Activated CD8-positive, alpha-beta memory T cell treated with anti-CD3 and anti-CD28 coated beads, Interleukin-2, amount 50 U/mL, for 1 hour (primary cell): Measurements from ENCODE around the gene AFF3.
A peak's percentile ranks its signal among the peaks of the same experiment; 100 is the strongest.

Experiments
- DNase-seq: peaks from one replicate; pipeline ENCODE4 v3.0.0-alpha.2; 2020; ENCODE audit errors: extremely low read depth

Gene AFF3

GRCh38 chr2:99607861-99608491 lies 534.4 kb downstream of the AFF3 start:
- no peak for DNase-seq

- no peak for DNase-seq
Observed at GRCh38 chr2:99607454-99607853, 534.9 kb downstream of the AFF3 start.

GRCh38 chr2:99605036-99605435 lies 537.4 kb downstream of the AFF3 start:
- no peak for DNase-seq

GRCh38 chr2:99602476-99602875 lies 539.9 kb downstream of the AFF3 start:
- DNase-seq: no peak

GRCh38 chr2:99600981-99601651 lies 541.3 kb downstream of the AFF3 start:
- no peak for DNase-seq

- DNase-seq: no peak
Observed at GRCh38 chr2:99598441-99598840, 543.9 kb downstream of the AFF3 start.

GRCh38 chr2:99597616-99598015 lies 544.8 kb downstream of the AFF3 start:
- no peak for DNase-seq

GRCh38 chr2:99595373-99595772 lies 547.0 kb downstream of the AFF3 start:
- DNase-seq: no peak

- no peak for DNase-seq
Observed at GRCh38 chr2:99593692-99594427, 548.5 kb downstream of the AFF3 start.

GRCh38 chr2:99576775-99577174 lies 565.6 kb downstream of the AFF3 start:
- no peak for DNase-seq

GRCh38 chr2:99573634-99574251 lies 568.6 kb downstream of the AFF3 start:
- DNase-seq: no peak

GRCh38 chr2:99572373-99573164 lies 569.8 kb downstream of the AFF3 start:
- no peak for DNase-seq

GRCh38 chr2:99571954-99572353 lies 570.4 kb downstream of the AFF3 start:
- DNase-seq: no peak

GRCh38 chr2:99571533-99571932 lies 570.9 kb downstream of the AFF3 start:
- DNase-seq: no peak

- no peak for DNase-seq
Observed at GRCh38 chr2:99571021-99571420, 571.4 kb downstream of the AFF3 start.

- no peak for DNase-seq
Observed at GRCh38 chr2:99569386-99569785, 573.0 kb downstream of the AFF3 start.

GRCh38 chr2:99565227-99565626 lies 577.2 kb downstream of the AFF3 start:
- DNase-seq: no peak

GRCh38 chr2:99562516-99562915 lies 579.9 kb downstream of the AFF3 start:
- no peak for DNase-seq

- no peak for DNase-seq
Observed at GRCh38 chr2:99561804-99562203, 580.6 kb downstream of the AFF3 start.

- DNase-seq: peak; percentile 36
Observed at GRCh38 chr2:99559075-99559662, 583.2 kb downstream of the AFF3 start.

- DNase-seq: no peak
Observed at GRCh38 chr2:99555404-99555803, 587.0 kb downstream of the AFF3 start.
